ENCODE measurements around the gene NUDCD3. TPM values are rescaled to one million over a fixed set of nuclear protein-coding genes. Genes with fewer than 3 reads are reported as not detected.

NUDCD3 gene
- total and polyA plus RNA-seq, 8 donors: 22.4 to 62.1 (median 35.4) TPM

DNA sequence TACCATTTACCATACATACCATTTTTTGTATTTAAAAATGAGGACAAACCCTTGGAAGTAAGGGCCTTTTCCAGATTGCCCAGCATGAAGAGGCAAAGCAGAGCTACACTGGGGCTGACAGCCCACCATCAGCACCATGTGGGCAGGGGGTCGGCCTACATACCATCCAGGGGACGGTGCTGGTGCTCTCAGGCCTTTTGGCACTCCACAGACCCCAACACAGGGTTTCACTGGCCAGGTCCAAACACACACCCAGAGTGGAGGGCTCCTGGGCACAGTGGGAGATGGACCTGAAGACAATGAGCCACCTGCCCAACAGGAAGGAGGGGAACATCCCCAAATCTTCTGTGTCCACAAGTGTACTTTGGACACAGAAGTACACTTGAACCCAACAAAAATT is 95.8 kb downstream of the NUDCD3 start:
- no peaks in the 10 kb centered on the region for H3K9me3 ChIP-seq
- DNase-seq: no peak
- no peaks in the 10 kb centered on the region for H3K4me1 ChIP-seq
- H3K36me3 ChIP-seq: peaks cover 0 to 6% (median 3%) of the 10 kb centered on the region in 3 donors
- no peak overlapping the region for H3K4me3 ChIP-seq
- H3K27ac ChIP-seq: no peak overlapping the region
- H3K27me3 ChIP-seq: no peaks in the 10 kb centered on the region
- no peak for ATAC-seq
- 90 to 96% methylated on average over 2 of the region's 2 CpGs for WGBS, 2 donors
- intact Hi-C loops (cut with DNase I): no loop called here
- no peak for FAIRE-seq
- TF ChIP-seq, protein P1, sequence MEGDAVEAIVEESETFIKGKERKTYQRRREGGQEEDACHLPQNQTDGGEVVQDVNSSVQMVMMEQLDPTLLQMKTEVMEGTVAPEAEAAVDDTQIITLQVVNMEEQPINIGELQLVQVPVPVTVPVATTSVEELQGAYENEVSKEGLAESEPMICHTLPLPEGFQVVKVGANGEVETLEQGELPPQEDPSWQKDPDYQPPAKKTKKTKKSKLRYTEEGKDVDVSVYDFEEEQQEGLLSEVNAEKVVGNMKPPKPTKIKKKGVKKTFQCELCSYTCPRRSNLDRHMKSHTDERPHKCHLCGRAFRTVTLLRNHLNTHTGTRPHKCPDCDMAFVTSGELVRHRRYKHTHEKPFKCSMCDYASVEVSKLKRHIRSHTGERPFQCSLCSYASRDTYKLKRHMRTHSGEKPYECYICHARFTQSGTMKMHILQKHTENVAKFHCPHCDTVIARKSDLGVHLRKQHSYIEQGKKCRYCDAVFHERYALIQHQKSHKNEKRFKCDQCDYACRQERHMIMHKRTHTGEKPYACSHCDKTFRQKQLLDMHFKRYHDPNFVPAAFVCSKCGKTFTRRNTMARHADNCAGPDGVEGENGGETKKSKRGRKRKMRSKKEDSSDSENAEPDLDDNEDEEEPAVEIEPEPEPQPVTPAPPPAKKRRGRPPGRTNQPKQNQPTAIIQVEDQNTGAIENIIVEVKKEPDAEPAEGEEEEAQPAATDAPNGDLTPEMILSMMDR (IDR thresholded peaks at IDR 0.05): no peak

DNA sequence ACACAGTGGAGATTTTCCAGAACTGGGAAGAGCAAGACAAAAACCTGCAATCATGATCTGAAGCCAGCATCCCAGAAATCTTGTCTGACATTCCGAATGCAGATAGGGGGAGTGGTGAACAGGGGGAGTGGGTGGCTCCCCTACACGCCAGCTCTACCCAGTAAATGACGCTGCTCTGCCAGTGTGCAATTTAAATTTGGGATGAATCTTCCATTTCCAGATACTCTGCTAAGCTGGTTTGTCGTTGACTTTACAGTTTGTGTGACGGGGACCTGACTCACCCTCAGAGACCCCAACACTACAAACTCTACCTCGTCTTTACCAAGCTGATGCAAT is 96.4 kb downstream of the NUDCD3 start:
- Histone ChIP-seq H3K36me3 (peaks cover 0 to 6% (median 4%) of the 10 kb centered on the region in 3 donors), H3K27ac (no peak overlapping the region), H3K4me3 (no peak overlapping the region), H3K4me1 (no peaks in the 10 kb centered on the region), H3K9me3 (no peaks in the 10 kb centered on the region), H3K27me3 (no peaks in the 10 kb centered on the region)
- WGBS, 2 donors: 96% methylated on average over 6 of the region's 6 CpGs
- no peak for DNase-seq
- no peak for ATAC-seq
- TF ChIP-seq, protein P1 (IDR thresholded peaks at IDR 0.05): no peak
- FAIRE-seq: no peak
- intact Hi-C loops (cut with DNase I): no loop called here

DNA sequence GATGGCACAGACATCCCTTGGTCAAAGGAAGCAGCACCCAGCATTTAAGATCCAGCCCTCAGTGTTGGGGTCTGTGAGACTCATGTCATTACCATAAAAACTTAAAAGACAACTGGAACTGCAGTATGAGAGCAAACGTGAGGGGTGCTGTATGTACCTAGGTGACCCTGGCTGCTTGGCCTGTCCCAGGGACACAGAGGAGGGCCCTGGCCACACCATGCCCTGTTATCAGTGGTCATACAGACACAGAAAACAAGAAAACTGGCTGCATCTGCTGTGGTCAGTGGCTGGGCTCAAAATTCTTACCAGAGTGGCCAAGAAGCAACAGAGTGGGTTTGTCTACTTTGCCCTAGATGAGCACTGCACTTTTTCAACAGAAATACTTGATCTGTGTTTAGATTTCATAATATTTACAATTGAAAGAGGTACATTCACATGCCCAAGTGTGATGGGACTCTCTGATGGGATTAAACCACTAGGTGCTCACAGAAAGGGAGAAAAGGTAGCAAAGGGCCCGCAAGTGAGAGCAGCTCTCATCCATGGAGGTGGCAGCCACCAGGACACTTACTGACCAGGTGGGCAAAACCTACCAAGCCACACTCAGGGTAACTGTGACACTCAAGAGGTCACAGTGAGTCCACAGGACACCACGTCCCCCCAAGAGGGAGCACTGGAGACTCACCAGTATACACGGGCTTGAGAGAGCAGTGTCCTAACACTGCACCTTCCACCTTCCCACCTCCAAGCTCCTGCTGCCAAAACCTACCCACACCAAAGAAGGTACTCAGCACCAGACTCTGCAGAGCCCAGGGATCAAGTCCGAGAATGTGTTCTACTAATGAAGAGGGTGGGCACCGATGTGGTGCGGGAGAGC is 97.0 kb downstream of the NUDCD3 start:
- intact Hi-C loops (cut with DNase I): no loop called here
- TF ChIP-seq, protein P1 (IDR thresholded peaks at IDR 0.05): no peak
- WGBS, 2 donors: 93 to 95% methylated on average over 7 of the region's 7 CpGs
- H3K4me1 ChIP-seq: no peaks in the 10 kb centered on the region
- no peak overlapping the region for H3K4me3 ChIP-seq
- DNase-seq (peak in 1 of 6 donors; percentile 2), ATAC-seq (no peak), FAIRE-seq (no peak)
- H3K27me3 ChIP-seq: no peaks in the 10 kb centered on the region
- H3K36me3 ChIP-seq: peaks cover 0 to 12% (median 10%) of the 10 kb centered on the region in 3 donors
- H3K9me3 ChIP-seq: no peaks in the 10 kb centered on the region
- no peak overlapping the region for H3K27ac ChIP-seq

DNA sequence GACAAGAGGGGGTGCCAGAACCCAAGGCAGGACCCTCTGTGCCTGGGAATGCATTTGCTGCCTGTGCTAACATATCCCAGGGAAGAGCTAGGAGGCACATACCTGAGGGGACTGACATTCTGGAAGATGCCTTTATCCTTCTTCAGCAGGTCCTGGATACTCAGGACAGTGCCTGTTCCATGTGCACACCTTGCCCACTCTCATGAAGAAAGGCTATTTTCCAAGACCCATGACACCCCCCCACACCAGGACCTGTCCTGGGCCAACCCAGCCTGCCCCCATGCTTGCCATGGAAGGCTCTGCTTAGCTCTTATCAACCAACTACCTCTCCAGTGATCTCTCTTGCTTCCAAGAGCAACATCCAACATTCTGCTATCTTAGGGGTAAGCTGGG is 97.8 kb downstream of the NUDCD3 start:
- DNase-seq (peak in 1 of 6 donors; percentile 1), FAIRE-seq (no peak), ATAC-seq (no peak)
- Histone ChIP-seq H3K36me3 (peaks cover 0 to 18% (median 17%) of the 10 kb centered on the region in 3 donors), H3K27ac (no peak overlapping the region), H3K27me3 (no peaks in the 10 kb centered on the region), H3K9me3 (no peaks in the 10 kb centered on the region), H3K4me3 (no peak overlapping the region), H3K4me1 (no peaks in the 10 kb centered on the region)
- TF ChIP-seq, protein P1 (IDR thresholded peaks at IDR 0.05): no peak
- intact Hi-C loops (cut with DNase I): no loop called here

Data from pancreas (tissue), 10 donors.